Neural progenitor cell (in vitro differentiated cells): ENCODE measurements around the gene ONECUT1. TPM values are rescaled to one million over a fixed set of nuclear protein-coding genes. Genes with fewer than 3 reads are reported as not detected.

ENCODE experiments used
- DNase-seq: peaks from one replicate; pipeline ENCODE4 v3.0.0-alpha.2; 2016; ENCODE audit warnings: low spot score
- H2AFZ ChIP-seq: fragments of 200-600 bp; sonication (generic); replicated peaks from 2 replicates; pipeline ENCODE4 v1.6.1; 2016; ENCODE audit warnings: antibody characterized with exemption
- H3F3A ChIP-seq: fragments of 200-600 bp; sonication (generic); 2 replicates; pipeline ENCODE4 v1.6.1; 2016; ENCODE audit warnings: antibody characterized with exemption, low read depth
- H3K27ac ChIP-seq: fragments of 200-600 bp; sonication (generic); 2 replicates; pipeline ENCODE4 v1.5.1; 2016; ENCODE audit warnings: mild to moderate bottlenecking
- H3K27me3 ChIP-seq: fragments of 200-600 bp; sonication (generic); 2 replicates; pipeline ENCODE4 v1.6.1; 2016; ENCODE audit warnings: mild to moderate bottlenecking, moderate library complexity
- H3K36me3 ChIP-seq: fragments of 200-600 bp; sonication (generic); 2 replicates; pipeline ENCODE4 v1.5.1; 2016
- H3K4me1 ChIP-seq: fragments of 200-600 bp; sonication (generic); 2 replicates; pipeline ENCODE4 v1.6.1; 2016; ENCODE audit warnings: mixed run types
- H3K4me2 ChIP-seq: fragments of 200-600 bp; sonication (generic); 2 replicates; pipeline ENCODE4 v1.6.1; 2016
- H3K4me3 ChIP-seq: fragments of 200-600 bp; sonication (generic); 2 replicates; pipeline ENCODE4 v1.5.1; 2016
- H3K79me2 ChIP-seq: fragments of 200-600 bp; sonication (generic); 2 replicates; pipeline ENCODE4 v1.6.1; 2016; ENCODE audit warnings: low read depth
- H3K9ac ChIP-seq: fragments of 200-600 bp; sonication (generic); 2 replicates; pipeline ENCODE4 v1.6.1; 2016
- H3K9me3 ChIP-seq: fragments of 200-600 bp; sonication (generic); 2 replicates; pipeline ENCODE4 v1.5.1; 2016; ENCODE audit warnings: low read depth
- H4K20me1 ChIP-seq: fragments of 200-600 bp; sonication (generic); 2 replicates; pipeline ENCODE4 v1.6.1; 2016; ENCODE audit warnings: low read depth
- H3K27ac Mint-ChIP-seq: 3 replicates; pipeline ENCODE4 v1.8.0; 2021; ENCODE audit warnings: mixed read lengths
- H3K27me3 Mint-ChIP-seq: 2 replicates; pipeline ENCODE4 v1.8.0; 2022; ENCODE audit warnings: low read depth, mild to moderate bottlenecking, inconsistent platforms, moderate library complexity, mixed read lengths; ENCODE audit not compliant: insufficient read depth
- H3K36me3 Mint-ChIP-seq: 3 replicates; pipeline ENCODE4 v1.8.0; 2021; ENCODE audit warnings: mixed read lengths
- H3K4me1 Mint-ChIP-seq: 3 replicates; pipeline ENCODE4 v1.8.0; 2021; ENCODE audit warnings: mixed read lengths
- H3K4me3 Mint-ChIP-seq: 3 replicates; pipeline ENCODE4 v1.8.0; 2021; ENCODE audit warnings: mild to moderate bottlenecking, moderate library complexity, mixed read lengths
- H3K9me3 Mint-ChIP-seq: 3 replicates; pipeline ENCODE4 v1.8.0; 2020; ENCODE audit warnings: mixed read lengths
- EZH2 ChIP-seq: fragments of 200-600 bp; sonication (generic); IDR thresholded peaks from 2 replicates; pipeline ENCODE4 v1.6.1; 2017; ENCODE audit warnings: antibody characterized with exemption, mild to moderate bottlenecking, moderate library complexity
- EZH2phosphoT487 ChIP-seq: fragments of 200-600 bp; sonication (generic); IDR thresholded peaks from 2 replicates; pipeline ENCODE4 v1.6.1; 2017; ENCODE audit warnings: antibody characterized with exemption
- total RNA-seq: library from RNA; depleted of rRNA; stranded (reverse); fragments of >200 nt; gene quantifications from 2 replicates; pipeline ENCODE4 v1.2.3, GENCODE V29; 2015; ENCODE audit warnings: low replicate concordance
- TF ChIP-seq, protein P1 (sequence below): fragments of 200-600 bp; sonication (generic); IDR thresholded peaks from 2 replicates; pipeline ENCODE4 v1.5.1; 2017; ENCODE audit warnings: antibody characterized with exemption, mild to moderate bottlenecking

The ONECUT1 gene
- total RNA-seq, 1 donor from 2014 or later: 1.5 TPM

- Histone ChIP-seq H2AFZ (no peak overlapping the region), H3K27ac (no peak overlapping the region), H3K36me3 (no peaks in the 10 kb centered on the region), H3K27me3 (no peaks in the 10 kb centered on the region), H3K4me2 (no peak overlapping the region), H3K9ac (no peak overlapping the region), H3K79me2 (no peaks in the 10 kb centered on the region), H3K4me3 (no peak overlapping the region), H3F3A (no peaks in the 10 kb centered on the region), H4K20me1 (no peaks in the 10 kb centered on the region), H3K4me1 (no peaks in the 10 kb centered on the region), H3K9me3 (no peaks in the 10 kb centered on the region)
- Mint-ChIP-seq H3K27me3 (peaks cover 3% of the 10 kb centered on the region), H3K36me3 (no peaks in the 10 kb centered on the region), H3K4me3 (no peak overlapping the region), H3K4me1 (peaks cover 4% of the 10 kb centered on the region), H3K27ac (no peak overlapping the region), H3K9me3 (no peaks in the 10 kb centered on the region)
- TF ChIP-seq EZH2 (no peak), EZH2phosphoT487 (no peak)
- TF ChIP-seq, protein P1, sequence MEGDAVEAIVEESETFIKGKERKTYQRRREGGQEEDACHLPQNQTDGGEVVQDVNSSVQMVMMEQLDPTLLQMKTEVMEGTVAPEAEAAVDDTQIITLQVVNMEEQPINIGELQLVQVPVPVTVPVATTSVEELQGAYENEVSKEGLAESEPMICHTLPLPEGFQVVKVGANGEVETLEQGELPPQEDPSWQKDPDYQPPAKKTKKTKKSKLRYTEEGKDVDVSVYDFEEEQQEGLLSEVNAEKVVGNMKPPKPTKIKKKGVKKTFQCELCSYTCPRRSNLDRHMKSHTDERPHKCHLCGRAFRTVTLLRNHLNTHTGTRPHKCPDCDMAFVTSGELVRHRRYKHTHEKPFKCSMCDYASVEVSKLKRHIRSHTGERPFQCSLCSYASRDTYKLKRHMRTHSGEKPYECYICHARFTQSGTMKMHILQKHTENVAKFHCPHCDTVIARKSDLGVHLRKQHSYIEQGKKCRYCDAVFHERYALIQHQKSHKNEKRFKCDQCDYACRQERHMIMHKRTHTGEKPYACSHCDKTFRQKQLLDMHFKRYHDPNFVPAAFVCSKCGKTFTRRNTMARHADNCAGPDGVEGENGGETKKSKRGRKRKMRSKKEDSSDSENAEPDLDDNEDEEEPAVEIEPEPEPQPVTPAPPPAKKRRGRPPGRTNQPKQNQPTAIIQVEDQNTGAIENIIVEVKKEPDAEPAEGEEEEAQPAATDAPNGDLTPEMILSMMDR: no peak
- no peak for DNase-seq
These were observed 57.0 kb downstream of the ONECUT1 start for GRCh38 chr15:52733088-52733487.

DNA sequence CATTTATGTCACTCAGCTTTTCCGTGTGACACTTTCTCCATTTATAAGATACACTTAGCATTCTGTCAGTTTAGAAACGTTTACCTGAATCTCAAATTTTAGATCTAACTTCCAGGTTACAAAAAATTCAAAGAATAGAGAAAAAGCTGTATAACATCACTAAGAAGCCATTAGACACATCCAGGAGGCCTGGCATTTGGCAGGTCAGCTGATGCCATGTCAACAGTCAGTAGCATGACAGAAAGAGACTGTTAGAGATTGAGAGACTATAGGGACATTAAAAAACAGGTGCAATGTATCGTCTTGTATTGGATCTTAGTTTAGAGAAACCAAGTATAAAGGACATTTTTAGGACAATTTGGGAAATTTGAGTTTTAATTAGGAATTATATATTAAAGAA is 57.6 kb downstream of the ONECUT1 start:
- Histone ChIP-seq H3K27me3 (no peaks in the 10 kb centered on the region), H4K20me1 (no peaks in the 10 kb centered on the region), H3K79me2 (no peaks in the 10 kb centered on the region), H3K4me1 (no peaks in the 10 kb centered on the region), H3K4me2 (no peak overlapping the region), H3K27ac (no peak overlapping the region), H3K36me3 (no peaks in the 10 kb centered on the region), H3K9ac (no peak overlapping the region), H2AFZ (no peak overlapping the region), H3K4me3 (no peak overlapping the region), H3F3A (no peaks in the 10 kb centered on the region), H3K9me3 (no peaks in the 10 kb centered on the region)
- Mint-ChIP-seq H3K36me3 (no peaks in the 10 kb centered on the region), H3K4me3 (no peak overlapping the region), H3K9me3 (no peaks in the 10 kb centered on the region), H3K4me1 (peaks cover 4% of the 10 kb centered on the region), H3K27ac (no peak overlapping the region), H3K27me3 (peaks cover 3% of the 10 kb centered on the region)
- TF ChIP-seq EZH2phosphoT487 (no peak), EZH2 (no peak)
- TF ChIP-seq, protein P1: no peak
- no peak for DNase-seq

DNA sequence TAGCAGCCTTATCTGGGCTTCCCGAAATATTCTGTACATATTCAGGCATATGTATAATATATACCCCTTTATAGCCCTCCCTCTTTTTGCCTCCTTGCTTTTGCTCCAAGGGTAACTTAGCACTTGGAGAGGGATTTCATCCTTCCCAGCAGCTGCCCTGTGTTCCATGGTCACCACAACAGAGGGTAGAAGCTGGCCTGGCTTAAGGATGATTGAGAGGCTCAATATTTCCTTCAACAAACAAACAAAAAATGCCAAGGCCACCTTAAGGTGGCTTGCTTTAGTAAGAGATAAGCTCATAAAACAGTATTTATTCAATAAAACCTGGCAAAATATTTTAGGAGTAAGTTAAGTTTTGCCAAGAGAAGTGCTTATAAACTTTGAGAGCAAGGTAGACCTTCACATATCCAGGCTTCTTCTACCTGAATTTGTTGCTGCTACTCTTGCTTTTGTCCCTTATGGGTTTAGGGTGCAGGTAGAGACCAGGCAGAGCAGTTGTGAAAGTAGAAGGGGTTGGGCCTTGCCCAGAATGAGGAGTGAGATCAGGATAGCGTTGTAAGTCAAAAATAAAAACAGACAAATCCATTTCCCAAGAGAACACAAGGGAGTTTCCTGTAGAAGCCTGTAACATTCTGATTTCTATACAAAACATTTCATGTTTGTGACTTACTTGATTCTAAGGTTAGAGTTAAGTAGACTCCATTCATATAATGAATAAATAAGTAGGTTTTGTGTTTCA is 58.2 kb downstream of the ONECUT1 start:
- Mint-ChIP-seq H3K27ac (no peak overlapping the region), H3K36me3 (no peaks in the 10 kb centered on the region), H3K9me3 (no peaks in the 10 kb centered on the region), H3K4me3 (no peak overlapping the region), H3K4me1 (peaks cover 4% of the 10 kb centered on the region), H3K27me3 (peaks cover 3% of the 10 kb centered on the region)
- no peaks in the 10 kb centered on the region for H3K79me2 ChIP-seq
- no peaks in the 10 kb centered on the region for H4K20me1 ChIP-seq
- H3K4me3 ChIP-seq: no peak overlapping the region
- TF ChIP-seq EZH2phosphoT487 (no peak), EZH2 (no peak)
- TF ChIP-seq, protein P1: no peak
- DNase-seq: no peak
- H3K27me3 ChIP-seq: no peaks in the 10 kb centered on the region
- H3K4me2 ChIP-seq: no peak overlapping the region
- no peaks in the 10 kb centered on the region for H3K36me3 ChIP-seq
- H3F3A ChIP-seq: no peaks in the 10 kb centered on the region
- no peak overlapping the region for H3K27ac ChIP-seq
- H3K9ac ChIP-seq: no peak overlapping the region
- no peaks in the 10 kb centered on the region for H3K4me1 ChIP-seq
- H3K9me3 ChIP-seq: no peaks in the 10 kb centered on the region
- H2AFZ ChIP-seq: no peak overlapping the region
